ENCODE results near the gene ANKRD7.

DNA sequence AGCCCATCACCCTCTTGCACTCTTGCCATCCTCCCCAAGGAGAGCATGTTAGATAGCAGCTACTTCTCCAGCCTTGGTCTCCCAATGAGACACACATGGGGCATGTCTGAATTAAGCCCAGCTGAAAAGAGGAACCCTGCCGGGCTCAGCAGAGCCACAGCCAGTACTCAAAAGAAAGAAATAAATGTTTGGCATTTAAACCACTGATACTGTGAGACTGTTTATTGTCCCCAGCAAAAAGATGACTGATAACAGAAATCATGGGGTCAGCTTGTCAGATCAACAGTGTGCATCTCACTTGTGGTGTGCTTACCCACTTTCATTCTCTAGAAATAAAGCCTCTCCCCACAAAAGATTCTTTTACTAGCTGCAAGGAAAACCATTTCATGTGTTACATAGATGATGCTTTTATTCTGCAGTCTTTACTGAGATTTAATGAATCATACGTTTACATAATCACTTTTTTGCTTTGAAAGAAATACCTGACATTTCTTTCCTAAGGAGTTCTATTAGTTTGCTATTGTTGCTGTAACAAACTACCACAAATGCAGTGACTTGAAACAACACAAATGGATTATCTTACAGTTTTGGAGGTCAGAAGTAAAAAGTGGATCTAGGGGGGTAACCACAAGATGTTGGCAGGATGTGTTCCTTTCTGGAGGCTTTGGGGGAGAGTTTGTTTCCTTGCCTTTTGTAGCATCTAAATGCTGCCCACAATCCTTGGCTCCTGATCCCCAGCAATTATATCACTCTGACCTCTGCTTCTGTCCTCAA lies 20.9 kb downstream of the ANKRD7 start:
- TF ChIP-seq, protein P1, sequence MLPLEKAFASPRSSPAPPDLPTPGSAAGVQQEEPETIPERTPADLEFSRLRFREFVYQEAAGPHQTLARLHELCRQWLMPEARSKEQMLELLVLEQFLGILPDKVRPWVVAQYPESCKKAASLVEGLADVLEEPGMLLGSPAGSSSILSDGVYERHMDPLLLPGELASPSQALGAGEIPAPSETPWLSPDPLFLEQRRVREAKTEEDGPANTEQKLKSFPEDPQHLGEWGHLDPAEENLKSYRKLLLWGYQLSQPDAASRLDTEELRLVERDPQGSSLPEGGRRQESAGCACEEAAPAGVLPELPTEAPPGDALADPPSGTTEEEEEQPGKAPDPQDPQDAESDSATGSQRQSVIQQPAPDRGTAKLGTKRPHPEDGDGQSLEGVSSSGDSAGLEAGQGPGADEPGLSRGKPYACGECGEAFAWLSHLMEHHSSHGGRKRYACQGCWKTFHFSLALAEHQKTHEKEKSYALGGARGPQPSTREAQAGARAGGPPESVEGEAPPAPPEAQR (CRISPR knock-in tag; IDR thresholded peaks at IDR 0.05), result no peak
- TF ChIP-seq, protein P2, sequence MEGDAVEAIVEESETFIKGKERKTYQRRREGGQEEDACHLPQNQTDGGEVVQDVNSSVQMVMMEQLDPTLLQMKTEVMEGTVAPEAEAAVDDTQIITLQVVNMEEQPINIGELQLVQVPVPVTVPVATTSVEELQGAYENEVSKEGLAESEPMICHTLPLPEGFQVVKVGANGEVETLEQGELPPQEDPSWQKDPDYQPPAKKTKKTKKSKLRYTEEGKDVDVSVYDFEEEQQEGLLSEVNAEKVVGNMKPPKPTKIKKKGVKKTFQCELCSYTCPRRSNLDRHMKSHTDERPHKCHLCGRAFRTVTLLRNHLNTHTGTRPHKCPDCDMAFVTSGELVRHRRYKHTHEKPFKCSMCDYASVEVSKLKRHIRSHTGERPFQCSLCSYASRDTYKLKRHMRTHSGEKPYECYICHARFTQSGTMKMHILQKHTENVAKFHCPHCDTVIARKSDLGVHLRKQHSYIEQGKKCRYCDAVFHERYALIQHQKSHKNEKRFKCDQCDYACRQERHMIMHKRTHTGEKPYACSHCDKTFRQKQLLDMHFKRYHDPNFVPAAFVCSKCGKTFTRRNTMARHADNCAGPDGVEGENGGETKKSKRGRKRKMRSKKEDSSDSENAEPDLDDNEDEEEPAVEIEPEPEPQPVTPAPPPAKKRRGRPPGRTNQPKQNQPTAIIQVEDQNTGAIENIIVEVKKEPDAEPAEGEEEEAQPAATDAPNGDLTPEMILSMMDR (IDR thresholded peaks at IDR 0.05), result no peak
- TF ChIP-seq, protein P3, sequence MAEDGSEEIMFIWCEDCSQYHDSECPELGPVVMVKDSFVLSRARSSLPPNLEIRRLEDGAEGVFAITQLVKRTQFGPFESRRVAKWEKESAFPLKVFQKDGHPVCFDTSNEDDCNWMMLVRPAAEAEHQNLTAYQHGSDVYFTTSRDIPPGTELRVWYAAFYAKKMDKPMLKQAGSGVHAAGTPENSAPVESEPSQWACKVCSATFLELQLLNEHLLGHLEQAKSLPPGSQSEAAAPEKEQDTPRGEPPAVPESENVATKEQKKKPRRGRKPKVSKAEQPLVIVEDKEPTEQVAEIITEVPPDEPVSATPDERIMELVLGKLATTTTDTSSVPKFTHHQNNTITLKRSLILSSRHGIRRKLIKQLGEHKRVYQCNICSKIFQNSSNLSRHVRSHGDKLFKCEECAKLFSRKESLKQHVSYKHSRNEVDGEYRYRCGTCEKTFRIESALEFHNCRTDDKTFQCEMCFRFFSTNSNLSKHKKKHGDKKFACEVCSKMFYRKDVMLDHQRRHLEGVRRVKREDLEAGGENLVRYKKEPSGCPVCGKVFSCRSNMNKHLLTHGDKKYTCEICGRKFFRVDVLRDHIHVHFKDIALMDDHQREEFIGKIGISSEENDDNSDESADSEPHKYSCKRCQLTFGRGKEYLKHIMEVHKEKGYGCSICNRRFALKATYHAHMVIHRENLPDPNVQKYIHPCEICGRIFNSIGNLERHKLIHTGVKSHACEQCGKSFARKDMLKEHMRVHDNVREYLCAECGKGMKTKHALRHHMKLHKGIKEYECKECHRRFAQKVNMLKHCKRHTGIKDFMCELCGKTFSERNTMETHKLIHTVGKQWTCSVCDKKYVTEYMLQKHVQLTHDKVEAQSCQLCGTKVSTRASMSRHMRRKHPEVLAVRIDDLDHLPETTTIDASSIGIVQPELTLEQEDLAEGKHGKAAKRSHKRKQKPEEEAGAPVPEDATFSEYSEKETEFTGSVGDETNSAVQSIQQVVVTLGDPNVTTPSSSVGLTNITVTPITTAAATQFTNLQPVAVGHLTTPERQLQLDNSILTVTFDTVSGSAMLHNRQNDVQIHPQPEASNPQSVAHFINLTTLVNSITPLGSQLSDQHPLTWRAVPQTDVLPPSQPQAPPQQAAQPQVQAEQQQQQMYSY (CRISPR knock-in tag; IDR thresholded peaks at IDR 0.05), result no peak
- TF ChIP-seq NFE2L1 (CRISPR knock-in tag; IDR thresholded peaks at IDR 0.05), result no peak
- TF ChIP-seq IRF2 (CRISPR knock-in tag; IDR thresholded peaks at IDR 0.05; ENCODE audit: borderline replicate concordance, low read depth), result no peak
- TF ChIP-seq NR3C1 (CRISPR knock-in tag; conservative IDR thresholded peaks at IDR 0.05; ENCODE audit: low read depth), result no peak

All from WTC11 (cell line).